HEK293 (cell line): ENCODE data around the gene ARSJ.

Experiments
- MZF1 ChIP-seq: fragments of 450-650 bp; formaldehyde crosslinking; IDR thresholded peaks from 2 replicates; pipeline ENCODE4 v1.5.1; 2017; ENCODE audit warnings: missing biosample characterization, missing genetic modification characterization, borderline replicate concordance
- PBX3 ChIP-seq: sonication (generic); formaldehyde crosslinking; IDR thresholded peaks from 2 replicates; pipeline ENCODE4 v1.8.1; 2022; ENCODE audit warnings: mild to moderate bottlenecking, moderate library complexity, missing genetic modification reagents
- REST ChIP-seq: fragments of 450-650 bp; formaldehyde crosslinking; IDR thresholded peaks from 2 replicates; pipeline ENCODE4 v1.5.1; 2016; ENCODE audit warnings: missing biosample characterization, missing genetic modification characterization
- ZBTB10 ChIP-seq: fragments of 450-650 bp; formaldehyde crosslinking; IDR thresholded peaks from 2 replicates; pipeline ENCODE4 v1.5.1; 2016; ENCODE audit warnings: missing biosample characterization, missing genetic modification characterization
- ZNF24 ChIP-seq: fragments of 450-650 bp; formaldehyde crosslinking; IDR thresholded peaks from 2 replicates; pipeline ENCODE4 v1.5.1; 2016; ENCODE audit warnings: missing biosample characterization, missing genetic modification characterization
- ZNF510 ChIP-seq: fragments of 450-650 bp; formaldehyde crosslinking; IDR thresholded peaks from 2 replicates; pipeline ENCODE4 v1.5.1; 2018; ENCODE audit warnings: mild to moderate bottlenecking, missing genetic modification characterization, missing biosample characterization; ENCODE audit not compliant: insufficient replicate concordance

GRCh38 chr4:113880240-113881028 lies 99.0 kb downstream of the ARSJ start:
- TF ChIP-seq ZBTB10 (tag by site-specific recombination) (no peak), ZNF510 (no peak), ZNF24 (no peak), REST (tag by site-specific recombination) (no peak), MZF1 (no peak), PBX3 (CRISPR knock-in tag) (no peak)
